Right ventricle myocardium inferior (tissue), 1 donor: ENCODE data around the gene PRR5. TPM values are rescaled to one million over a fixed set of nuclear protein-coding genes. Genes with fewer than 3 reads are reported as not detected.
A peak's percentile ranks its signal among the peaks of the same experiment; 100 is the strongest.

Source experiments
- ATAC-seq: fragments of 200-7000 bp; cut with Tn5 transposase; one replicate; pipeline ENCODE4 v1.9.1; 2020; ENCODE audit warnings: mild to moderate bottlenecking, moderate library complexity
- DNase-seq: peaks from one replicate; pipeline ENCODE4 v3.0.0; 2021; ENCODE audit errors: missing footprints
- intact Hi-C: fragments of 100-400 bp; cut with DNase I; formaldehyde crosslinking; loops from one replicate; pipeline ENCODE4 v1.11.0; 2022
- total RNA-seq: library from RNA; stranded (reverse); fragmentation: NEBNext Ultra II Directional; extraction: Animal tissue kit (Norgen Biotek cat#: 25700); gene quantifications from one replicate; pipeline ENCODE4 v1.2.1, GENCODE V29; 2021
- donor health status: DM: no; HTN: yes; CAD: no; lungs with severe emphysema.

PRR5 gene
- total RNA-seq, 1 donor from 2014 or later, result 2.9 TPM

- DNase-seq, result no peak
- ATAC-seq, result no peak
- intact Hi-C loops, result no loop called here
Measured at GRCh38 chr22:44764373-44764772, 62.4 kb downstream of the PRR5 start.

GRCh38 chr22:44764974-44765373, 63.0 kb downstream of the PRR5 start:
- DNase-seq (no peak), ATAC-seq (peak; percentile 42)
- intact Hi-C loops, result no loop called here

DNA sequence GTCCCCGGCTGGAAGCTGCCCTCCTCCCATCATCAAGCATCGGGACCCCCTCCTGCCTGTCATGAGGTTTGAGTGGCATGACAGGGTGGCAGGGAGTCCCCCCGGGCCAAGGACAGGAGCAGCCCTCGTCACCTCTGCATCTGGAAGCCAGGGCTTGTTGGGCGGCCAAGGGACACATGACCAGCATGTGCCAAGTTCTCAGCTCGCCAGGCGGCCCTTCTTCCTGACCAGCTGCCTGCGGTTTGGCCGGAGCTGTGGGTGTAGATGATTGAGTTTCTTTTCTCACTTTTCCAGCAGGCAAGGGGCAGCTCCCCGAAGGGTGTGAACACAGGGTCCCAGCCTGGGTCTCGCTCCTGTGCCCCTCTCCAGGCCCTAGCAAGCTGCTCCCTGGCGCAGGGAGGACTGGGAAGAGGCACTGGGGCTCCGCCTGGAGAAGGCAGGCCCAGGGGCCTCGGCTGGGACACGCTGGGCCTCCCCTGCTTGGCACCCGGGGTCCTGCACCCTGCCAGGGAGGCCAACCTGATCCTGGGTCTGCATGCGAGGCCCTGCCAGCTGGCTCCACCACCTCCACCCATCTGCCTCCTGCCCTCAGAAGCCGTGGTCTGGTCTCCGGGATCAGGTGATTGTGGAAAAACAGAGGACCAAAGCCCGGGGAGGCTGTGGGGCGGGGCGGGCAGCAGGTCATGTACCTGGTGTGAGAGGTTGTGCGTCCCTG, 63.7 kb downstream of the PRR5 start:
- intact Hi-C loops, result no loop called here
- DNase-seq (no peak), ATAC-seq (peak; percentile 8)

GRCh38 chr22:44773082-44773481, 71.1 kb downstream of the PRR5 start:
- no peak for DNase-seq
- intact Hi-C loops, result no loop called here
- no peak for ATAC-seq

DNA sequence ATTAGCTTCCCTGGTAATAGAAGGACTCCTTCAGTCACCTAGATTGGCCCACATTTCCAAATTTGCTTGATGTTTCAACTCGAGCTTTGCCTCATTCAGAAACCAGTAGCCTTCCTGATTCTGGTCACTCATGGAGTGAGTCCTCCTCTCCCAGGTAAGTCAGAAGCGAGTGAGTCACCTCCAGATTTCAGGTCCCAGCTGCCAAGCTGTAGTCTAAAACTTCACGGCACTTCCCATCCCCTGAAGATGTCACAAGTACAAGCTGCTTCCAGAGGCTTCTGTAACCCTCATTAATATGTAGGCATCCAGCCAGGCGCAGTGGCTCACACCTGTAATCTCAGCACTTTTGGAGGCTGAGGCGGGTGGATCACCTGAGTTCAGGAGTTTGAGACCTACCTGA, 73.9 kb downstream of the PRR5 start:
- DNase-seq (no peak), ATAC-seq (no peak)
- intact Hi-C loops, result no loop called here

- no peak for DNase-seq
- intact Hi-C loops, result no loop called here
- ATAC-seq, result no peak
Measured at GRCh38 chr22:44776605-44777363, 74.8 kb downstream of the PRR5 start.

- DNase-seq (no peak), ATAC-seq (no peak)
- intact Hi-C loops, result no loop called here
Measured at GRCh38 chr22:44777364-44777755, 75.4 kb downstream of the PRR5 start.

DNA sequence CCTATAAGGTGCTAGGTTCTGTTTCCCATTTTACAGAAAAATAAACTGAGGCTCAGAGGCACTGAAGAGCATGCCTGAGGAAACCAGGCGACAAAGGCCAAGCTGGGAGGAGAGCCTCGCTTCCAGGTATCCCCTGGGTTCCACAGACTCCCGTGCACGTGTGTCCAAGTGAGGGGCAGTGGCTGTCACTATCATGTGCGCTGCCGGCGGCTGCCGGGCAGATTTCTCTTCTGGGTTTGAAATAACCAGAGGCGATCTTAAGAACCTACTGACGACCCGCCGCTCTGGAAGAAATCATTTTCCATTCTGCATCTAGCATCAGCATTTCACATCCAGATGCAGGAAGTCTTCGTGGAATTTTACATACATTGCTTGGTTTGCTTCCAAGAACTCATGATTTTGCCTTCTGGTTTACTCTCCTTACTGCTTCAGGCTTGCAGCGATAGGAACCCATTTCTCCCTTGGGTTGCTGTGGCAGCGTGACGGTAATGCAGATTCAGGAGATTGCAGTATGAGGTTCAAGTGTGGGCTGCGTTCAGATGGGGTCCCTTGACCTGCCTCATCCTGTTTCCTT, 79.0 kb downstream of the PRR5 start:
- no peak for ATAC-seq
- intact Hi-C loops, result no loop called here
- DNase-seq, result no peak

DNA sequence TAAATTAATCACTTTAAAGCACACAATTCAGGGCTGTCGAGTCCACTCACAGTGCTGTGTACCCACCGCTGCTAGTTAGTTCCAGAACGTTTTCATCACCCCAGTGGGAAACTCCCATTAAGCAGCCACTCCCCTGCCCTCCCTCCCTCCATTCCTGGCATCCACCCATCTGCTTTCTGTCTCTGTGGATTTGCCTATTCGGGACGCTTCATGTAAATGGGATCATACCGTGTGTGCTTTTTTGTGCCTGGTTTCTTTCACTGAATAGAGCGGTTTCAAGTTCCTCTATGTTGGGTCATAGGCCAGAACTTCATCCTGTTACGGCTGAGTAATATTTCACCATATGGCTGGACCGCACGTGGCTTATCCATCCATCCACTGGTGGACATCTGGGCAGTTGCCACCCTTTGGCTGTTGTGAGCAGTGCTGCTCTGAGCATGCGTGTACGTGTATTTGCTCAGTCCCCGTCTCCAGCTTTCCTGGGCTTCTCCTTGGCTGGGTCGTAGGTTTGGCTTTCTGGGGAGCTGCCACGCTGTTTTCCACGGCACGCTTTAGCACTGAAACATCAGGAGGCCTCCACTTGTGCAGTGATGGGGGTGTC, 80.5 kb downstream of the PRR5 start:
- intact Hi-C loops, result no loop called here
- DNase-seq, result no peak
- ATAC-seq, result no peak

GRCh38 chr22:44783091-44783490, 81.1 kb downstream of the PRR5 start:
- intact Hi-C loops, result no loop called here
- ATAC-seq, result no peak
- DNase-seq, result no peak

DNA sequence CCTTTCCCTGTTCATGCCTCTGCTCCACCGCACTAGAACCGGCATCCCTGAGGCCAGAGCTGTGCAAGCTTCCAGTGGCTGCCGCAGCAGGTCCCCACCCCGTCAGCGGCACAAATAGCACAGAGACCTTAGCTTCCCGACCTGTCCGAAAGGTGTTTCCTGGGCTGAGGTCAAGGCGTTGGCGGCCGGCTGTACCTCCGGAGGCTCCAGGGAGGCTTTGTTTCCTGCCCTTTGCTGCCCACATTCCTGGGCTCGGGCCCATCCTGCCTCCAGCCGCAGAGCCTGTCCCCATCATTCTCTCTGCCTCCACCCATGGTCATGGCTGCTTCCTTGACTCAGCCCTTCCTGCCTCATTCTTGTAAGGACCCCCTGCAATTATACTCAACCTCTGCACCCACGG, 81.6 kb downstream of the PRR5 start:
- intact Hi-C loops, result no loop called here
- DNase-seq (no peak), ATAC-seq (no peak)

DNA sequence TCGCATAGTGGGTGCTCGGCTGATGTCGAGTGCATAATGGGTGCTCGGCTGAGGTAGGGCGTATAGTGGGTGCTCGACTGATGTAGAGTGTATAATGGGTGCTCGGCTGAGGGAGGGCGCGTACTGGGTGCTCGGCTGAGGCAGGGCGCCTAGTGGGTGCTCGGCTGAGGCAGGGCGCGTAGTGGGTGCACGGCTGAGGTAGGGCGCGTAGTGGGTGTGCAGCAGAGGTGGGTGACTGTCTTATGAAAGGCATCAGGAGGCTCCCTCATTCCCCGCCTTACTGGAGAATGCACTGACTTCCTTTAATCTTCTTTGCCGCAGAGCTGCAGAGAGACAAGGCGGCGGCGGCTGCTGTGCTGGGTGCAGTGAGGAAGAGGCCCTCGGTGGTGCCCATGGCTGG, 84.1 kb downstream of the PRR5 start:
- intact Hi-C loops, result no loop called here
- DNase-seq, result no peak

GRCh38 chr22:44786610-44787009, 84.6 kb downstream of the PRR5 start:
- ATAC-seq, result no peak

More for the DNA sequence above, 84.1 kb downstream of the PRR5 start:
- no peak for ATAC-seq

More at GRCh38 chr22:44786610-44787009, 84.6 kb downstream of the PRR5 start:
- intact Hi-C loops, result no loop called here
- no peak for DNase-seq

Other genes starting within 250 kb of the PRR5 start
- 26.2 TPM for gene RTL6, start 204.0 kb upstream of the PRR5 start, total RNA-seq
- 0.16 TPM for gene ARHGAP8, start 50.4 kb downstream of the PRR5 start, total RNA-seq